ENCODE measurements around the gene NPTN.

DNA sequence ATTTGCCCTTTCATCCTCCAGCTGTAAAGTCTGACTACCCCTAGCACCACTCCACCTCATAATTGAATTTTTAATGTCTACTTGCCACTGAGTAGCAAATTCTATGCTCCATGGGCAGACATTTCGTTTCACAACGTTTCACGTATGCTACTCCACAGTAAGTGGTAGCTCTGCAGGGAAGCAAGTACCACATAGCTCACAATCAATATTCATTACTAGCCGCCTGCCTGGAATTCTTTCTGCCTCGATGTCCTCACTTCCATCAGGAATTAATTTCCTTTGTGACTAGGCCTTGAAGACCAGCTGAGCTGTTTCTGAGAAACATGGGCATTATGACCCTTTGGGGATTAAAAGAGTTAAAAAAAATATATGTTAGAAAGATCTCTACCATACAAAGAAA is 15.3 kb downstream of the NPTN start:
- TF ChIP-seq, protein P1, sequence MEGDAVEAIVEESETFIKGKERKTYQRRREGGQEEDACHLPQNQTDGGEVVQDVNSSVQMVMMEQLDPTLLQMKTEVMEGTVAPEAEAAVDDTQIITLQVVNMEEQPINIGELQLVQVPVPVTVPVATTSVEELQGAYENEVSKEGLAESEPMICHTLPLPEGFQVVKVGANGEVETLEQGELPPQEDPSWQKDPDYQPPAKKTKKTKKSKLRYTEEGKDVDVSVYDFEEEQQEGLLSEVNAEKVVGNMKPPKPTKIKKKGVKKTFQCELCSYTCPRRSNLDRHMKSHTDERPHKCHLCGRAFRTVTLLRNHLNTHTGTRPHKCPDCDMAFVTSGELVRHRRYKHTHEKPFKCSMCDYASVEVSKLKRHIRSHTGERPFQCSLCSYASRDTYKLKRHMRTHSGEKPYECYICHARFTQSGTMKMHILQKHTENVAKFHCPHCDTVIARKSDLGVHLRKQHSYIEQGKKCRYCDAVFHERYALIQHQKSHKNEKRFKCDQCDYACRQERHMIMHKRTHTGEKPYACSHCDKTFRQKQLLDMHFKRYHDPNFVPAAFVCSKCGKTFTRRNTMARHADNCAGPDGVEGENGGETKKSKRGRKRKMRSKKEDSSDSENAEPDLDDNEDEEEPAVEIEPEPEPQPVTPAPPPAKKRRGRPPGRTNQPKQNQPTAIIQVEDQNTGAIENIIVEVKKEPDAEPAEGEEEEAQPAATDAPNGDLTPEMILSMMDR (IDR thresholded peaks at IDR 0.05): no peak
- TF ChIP-seq POLR2A (IDR thresholded peaks at IDR 0.05) (no peak), EP300 (IDR thresholded peaks at IDR 0.05) (no peak), POLR2AphosphoS5 (IDR thresholded peaks at IDR 0.05) (no peak)
